Right hindlimb (tissue), 1 donor: ENCODE measurements around the gene ADAM33.

ENCODE experiments used
- DNase-seq: peaks from one replicate; pipeline ENCODE4 v3.0.0-alpha.2; 2018

ADAM33 gene

GRCh38 chr20:3706774-3707507, 25.1 kb upstream of the ADAM33 start:
- DNase-seq, result no peak

- no peak for DNase-seq
Measured at GRCh38 chr20:3705970-3706739, 24.3 kb upstream of the ADAM33 start.

- DNase-seq, result no peak
Measured at GRCh38 chr20:3705491-3705969, 23.7 kb upstream of the ADAM33 start.

GRCh38 chr20:3704087-3704486, 22.3 kb upstream of the ADAM33 start:
- peak; percentile 74 for DNase-seq

- DNase-seq, result no peak
Measured at GRCh38 chr20:3702611-3703391, 21.0 kb upstream of the ADAM33 start.

GRCh38 chr20:3701061-3701998, 19.5 kb upstream of the ADAM33 start:
- DNase-seq, result no peak

- DNase-seq, result peak; percentile 54
Measured at GRCh38 chr20:3699037-3699436, 17.2 kb upstream of the ADAM33 start.

- peak; percentile 72 for DNase-seq
Measured at GRCh38 chr20:3698591-3699001, 16.8 kb upstream of the ADAM33 start.

- DNase-seq, result no peak
Measured at GRCh38 chr20:3697588-3698305, 15.9 kb upstream of the ADAM33 start.

GRCh38 chr20:3696745-3697587, 15.2 kb upstream of the ADAM33 start:
- DNase-seq, result no peak

- no peak for DNase-seq
Measured at GRCh38 chr20:3696200-3696599, 14.4 kb upstream of the ADAM33 start.

GRCh38 chr20:3694864-3695263, 13.1 kb upstream of the ADAM33 start:
- no peak for DNase-seq

- no peak for DNase-seq
Measured at GRCh38 chr20:3693376-3693775, 11.6 kb upstream of the ADAM33 start.

- no peak for DNase-seq
Measured at GRCh38 chr20:3692706-3693294, 11.0 kb upstream of the ADAM33 start.

GRCh38 chr20:3691897-3692296, 10.1 kb upstream of the ADAM33 start:
- DNase-seq, result no peak

- no peak for DNase-seq
Measured at GRCh38 chr20:3691306-3691705, 9.5 kb upstream of the ADAM33 start.

GRCh38 chr20:3690413-3690812, 8.6 kb upstream of the ADAM33 start:
- no peak for DNase-seq

GRCh38 chr20:3689978-3690377, 8.2 kb upstream of the ADAM33 start:
- no peak for DNase-seq

GRCh38 chr20:3687655-3688054, 5.8 kb upstream of the ADAM33 start:
- DNase-seq, result no peak

- peak; percentile 94 for DNase-seq
Measured at GRCh38 chr20:3686867-3687321, 5.1 kb upstream of the ADAM33 start.
